ENCODE results near the gene ELP4.

Gene ELP4

GRCh38 chr11:31509429-31510345, at the start of gene ELP4, which contains the start of gene IMMP1L:
Gene ELP4, plus strand, starts transcription at chr11:31509767. Its CDS starts 18 bp downstream, at chr11:31509785.
Gene IMMP1L, minus strand, starts transcription at chr11:31509622. Its CDS starts 46,346 bp downstream, at chr11:31463276.
- Histone ChIP-seq H2AFZ (ENCODE audit: low read length) (peak within 1 kb of the TSS; percentile 98), H3K27me3 (ENCODE audit: insufficient read depth, low read length, poor library complexity, severe bottlenecking) (no peaks in the 10 kb centered on the region), H4K20me1 (ENCODE audit: insufficient read depth, low read length, poor library complexity, severe bottlenecking) (peaks cover 10% of the 10 kb centered on the region), H3K9me3 (ENCODE audit: insufficient read depth, low read depth, low read length) (no peaks in the 10 kb centered on the region), H3K4me1 (ENCODE audit: insufficient read depth, low read length, poor library complexity, severe bottlenecking) (peaks cover 43% of the 10 kb centered on the region), H3K36me3 (ENCODE audit: insufficient read depth, low read length) (no peaks in the 10 kb centered on the region), H3K4me2 (ENCODE audit: low read depth, low read length, poor library complexity, severe bottlenecking) (peak within 1 kb of the TSS; percentile 82), H3F3A (ENCODE audit: low read depth) (no peaks in the 10 kb centered on the region; the same call in 1 of the 2 replicates), H3K4me3 (ENCODE audit: low read length, poor library complexity, severe bottlenecking) (peak within 1 kb of the TSS; percentile 98), H3K9me2 (replicated peaks; ENCODE audit: low read depth, low read length) (no peaks in the 10 kb centered on the region), H3K79me2 (ENCODE audit: insufficient read depth, low read length) (peaks cover 66% of the 10 kb centered on the region), H3K9ac (ENCODE audit: low read depth, low read length, poor library complexity, severe bottlenecking) (peak within 1 kb of the TSS; percentile 86)
- TF ChIP-seq EZH2phosphoT487 (IDR thresholded peaks at IDR 0.05; ENCODE audit: borderline replicate concordance) (no peak), CTCF (conservative IDR thresholded peaks at IDR 0.05; ENCODE audit: low read length) (no peak)

- Histone ChIP-seq H3K4me1 (ENCODE audit: insufficient read depth, low read length, poor library complexity, severe bottlenecking) (no peaks in the 10 kb centered on the region), H3K9me3 (ENCODE audit: insufficient read depth, low read depth, low read length) (no peaks in the 10 kb centered on the region; the same call in 1 of the 2 replicates), H3K4me2 (ENCODE audit: low read depth, low read length, poor library complexity, severe bottlenecking) (no peak overlapping the region), H3K79me2 (ENCODE audit: insufficient read depth, low read length) (peaks cover 14% of the 10 kb centered on the region; the same call in 1 of the 2 replicates), H3K27me3 (ENCODE audit: insufficient read depth, low read length, poor library complexity, severe bottlenecking) (no peaks in the 10 kb centered on the region), H3K4me3 (ENCODE audit: low read length, poor library complexity, severe bottlenecking) (no peak overlapping the region), H3K36me3 (ENCODE audit: insufficient read depth, low read length) (no peaks in the 10 kb centered on the region), H3K9me2 (replicated peaks; ENCODE audit: low read depth, low read length) (no peaks in the 10 kb centered on the region), H3F3A (ENCODE audit: low read depth) (no peaks in the 10 kb centered on the region), H3K9ac (ENCODE audit: low read depth, low read length, poor library complexity, severe bottlenecking) (no peak overlapping the region), H4K20me1 (ENCODE audit: insufficient read depth, low read length, poor library complexity, severe bottlenecking) (peaks cover 3% of the 10 kb centered on the region), H2AFZ (ENCODE audit: low read length) (no peak overlapping the region)
- TF ChIP-seq EZH2phosphoT487 (IDR thresholded peaks at IDR 0.05; ENCODE audit: borderline replicate concordance) (no peak), CTCF (conservative IDR thresholded peaks at IDR 0.05; ENCODE audit: low read length) (no peak)
Measured at GRCh38 chr11:31464436-31464835, 45.1 kb upstream of the ELP4 start.

DNA sequence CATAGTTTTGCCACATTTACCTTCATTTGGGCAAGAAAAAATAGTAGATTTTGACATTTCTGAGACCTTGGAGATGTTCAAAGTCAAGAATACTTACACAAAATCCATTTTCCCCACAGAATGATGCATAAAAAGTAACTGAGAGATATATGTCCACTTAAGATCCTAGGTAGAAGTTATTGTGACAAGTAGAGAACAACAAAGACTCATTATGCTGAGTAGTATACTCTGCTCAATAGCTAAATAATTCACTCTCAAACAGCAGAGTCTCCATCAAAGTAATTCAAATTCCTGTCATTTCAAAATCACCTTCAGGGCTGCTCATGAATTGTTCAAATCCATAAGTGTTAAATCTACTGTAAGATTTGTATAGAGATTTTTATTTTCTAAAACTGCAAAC, 35.5 kb upstream of the ELP4 start:
- peaks cover 8% of the 10 kb centered on the region; the same call in 1 of the 2 replicates for H3K79me2 ChIP-seq (ENCODE audit: insufficient read depth, low read length)

More for the DNA sequence above, 35.5 kb upstream of the ELP4 start:
- Histone ChIP-seq H2AFZ (ENCODE audit: low read length) (no peak overlapping the region), H4K20me1 (ENCODE audit: insufficient read depth, low read length, poor library complexity, severe bottlenecking) (no peaks in the 10 kb centered on the region), H3K36me3 (ENCODE audit: insufficient read depth, low read length) (no peaks in the 10 kb centered on the region), H3K4me1 (ENCODE audit: insufficient read depth, low read length, poor library complexity, severe bottlenecking) (no peaks in the 10 kb centered on the region), H3K4me3 (ENCODE audit: low read length, poor library complexity, severe bottlenecking) (no peak overlapping the region), H3K9me2 (replicated peaks; ENCODE audit: low read depth, low read length) (no peaks in the 10 kb centered on the region), H3F3A (ENCODE audit: low read depth) (no peaks in the 10 kb centered on the region), H3K9me3 (ENCODE audit: insufficient read depth, low read depth, low read length) (no peaks in the 10 kb centered on the region), H3K27me3 (ENCODE audit: insufficient read depth, low read length, poor library complexity, severe bottlenecking) (no peaks in the 10 kb centered on the region), H3K4me2 (ENCODE audit: low read depth, low read length, poor library complexity, severe bottlenecking) (no peak overlapping the region), H3K9ac (ENCODE audit: low read depth, low read length, poor library complexity, severe bottlenecking) (no peak overlapping the region)
- TF ChIP-seq EZH2phosphoT487 (IDR thresholded peaks at IDR 0.05; ENCODE audit: borderline replicate concordance), result no peak
- TF ChIP-seq CTCF (conservative IDR thresholded peaks at IDR 0.05; ENCODE audit: low read length), result no peak
